T-helper 22 cell (primary cell): ENCODE data around the gene ABCB8.

ENCODE experiments used
- DNase-seq: peaks from one replicate; pipeline ENCODE4 v3.0.0-alpha.2; 2020; ENCODE audit warnings: low read depth

ABCB8 gene

GRCh38 chr7:151057989-151058780 is 29.9 kb downstream of the ABCB8 start:
- peak; percentile 98 for DNase-seq

DNA sequence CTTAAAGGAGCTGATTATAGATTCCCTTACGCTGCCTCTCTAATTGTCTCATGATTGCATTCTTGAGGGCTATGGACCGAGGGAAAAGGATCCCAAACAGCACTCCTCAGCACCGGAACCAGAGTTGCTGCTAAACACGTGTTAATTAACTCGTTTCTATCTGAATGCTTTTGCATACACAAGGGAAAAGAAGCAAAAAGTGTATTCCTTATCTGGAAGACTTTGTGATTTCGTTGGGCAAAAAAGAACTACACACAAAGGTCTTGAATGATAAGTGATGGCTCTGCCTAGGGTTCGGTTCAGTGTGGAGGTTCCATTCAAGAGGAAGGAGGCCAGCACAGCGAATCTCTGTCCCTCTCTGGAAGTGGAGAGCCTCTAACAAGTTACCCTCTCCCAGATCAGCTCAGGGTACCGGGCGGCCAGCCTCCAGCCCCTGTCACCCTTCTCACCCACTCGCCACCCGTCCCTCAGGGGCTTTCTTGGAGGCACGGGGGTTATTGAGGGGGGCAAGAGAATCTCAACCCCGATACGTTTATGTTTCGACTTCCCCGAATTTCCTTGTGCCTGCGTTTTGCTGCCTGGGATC is 30.6 kb downstream of the ABCB8 start:
- no peak for DNase-seq

- peak; percentile 51 for DNase-seq
These were observed 31.3 kb downstream of the ABCB8 start, which contains the start of gene SLC4A2 for GRCh38 chr7:151059367-151060112. TSS of gene SLC4A2 (plus strand) at chr7:151059589. CDS start at chr7:151061988, 2,399 bp downstream.

GRCh38 chr7:151060113-151060415 is 31.8 kb downstream of the ABCB8 start:
- DNase-seq: no peak

DNA sequence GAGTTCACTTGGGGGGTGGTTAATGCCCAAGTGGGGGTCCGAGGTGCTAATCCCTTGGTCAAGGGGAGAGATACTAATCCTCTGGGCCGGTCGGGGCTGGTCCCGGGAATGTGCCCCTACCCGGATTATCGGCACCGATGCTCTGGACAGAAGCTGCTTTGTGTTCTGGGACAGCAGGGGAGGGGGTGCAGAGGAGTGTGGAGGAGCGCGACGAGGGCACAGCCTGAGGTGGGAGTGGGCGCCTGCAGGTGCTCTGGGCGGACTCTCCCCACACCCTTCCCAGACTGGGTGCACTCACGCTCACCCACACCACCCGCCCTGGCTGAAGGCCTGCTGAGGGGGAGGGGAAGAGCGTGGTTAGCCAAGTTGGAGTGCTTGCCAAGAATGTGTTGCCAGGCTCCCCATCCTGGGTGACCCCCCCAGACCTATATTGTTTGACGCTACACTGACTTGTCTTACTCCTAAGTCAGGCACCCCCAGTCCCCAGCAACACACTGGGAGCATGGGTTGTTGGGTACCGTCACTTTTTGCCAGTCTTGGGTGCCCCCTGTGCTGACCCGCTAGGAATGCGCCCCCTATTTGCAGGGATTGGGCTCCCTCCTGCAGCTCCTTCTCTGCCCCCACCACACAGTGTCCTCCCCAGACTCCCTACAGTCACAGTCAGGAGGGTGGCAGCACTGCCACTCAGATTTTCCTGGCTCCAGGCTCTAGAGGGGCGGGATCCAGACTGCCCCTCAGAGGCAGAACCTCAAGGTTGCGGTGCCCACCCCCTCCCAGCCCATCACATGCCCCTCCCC is 32.4 kb downstream of the ABCB8 start:
- DNase-seq: no peak

GRCh38 chr7:151061213-151062110 is 33.2 kb downstream of the ABCB8 start:
- DNase-seq: no peak

GRCh38 chr7:151062111-151062398 is 33.8 kb downstream of the ABCB8 start:
- no peak for DNase-seq

GRCh38 chr7:151062399-151063211 is 34.4 kb downstream of the ABCB8 start:
- DNase-seq: no peak

- DNase-seq: no peak
These were observed 34.9 kb downstream of the ABCB8 start for GRCh38 chr7:151063212-151063561.

DNA sequence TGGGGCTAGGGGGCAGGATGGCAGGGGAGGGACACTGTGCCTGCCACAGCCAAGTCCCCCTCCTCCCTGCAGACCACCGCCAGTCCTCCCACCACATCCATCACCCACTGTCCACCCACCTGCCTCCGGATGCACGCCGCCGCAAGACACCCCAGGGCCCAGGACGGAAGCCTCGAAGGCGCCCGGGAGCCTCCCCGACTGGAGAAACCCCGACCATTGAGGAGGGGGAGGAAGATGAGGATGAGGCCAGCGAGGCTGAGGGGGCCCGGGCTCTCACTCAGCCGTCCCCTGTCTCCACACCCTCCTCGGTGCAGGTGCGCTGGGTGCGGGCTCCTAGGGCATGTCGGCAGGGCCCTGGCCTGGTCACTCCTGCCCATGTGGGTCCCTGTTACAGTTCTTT is 36.2 kb downstream of the ABCB8 start:
- DNase-seq: no peak

- no peak for DNase-seq
These were observed 36.7 kb downstream of the ABCB8 start for GRCh38 chr7:151064993-151065392.

DNA sequence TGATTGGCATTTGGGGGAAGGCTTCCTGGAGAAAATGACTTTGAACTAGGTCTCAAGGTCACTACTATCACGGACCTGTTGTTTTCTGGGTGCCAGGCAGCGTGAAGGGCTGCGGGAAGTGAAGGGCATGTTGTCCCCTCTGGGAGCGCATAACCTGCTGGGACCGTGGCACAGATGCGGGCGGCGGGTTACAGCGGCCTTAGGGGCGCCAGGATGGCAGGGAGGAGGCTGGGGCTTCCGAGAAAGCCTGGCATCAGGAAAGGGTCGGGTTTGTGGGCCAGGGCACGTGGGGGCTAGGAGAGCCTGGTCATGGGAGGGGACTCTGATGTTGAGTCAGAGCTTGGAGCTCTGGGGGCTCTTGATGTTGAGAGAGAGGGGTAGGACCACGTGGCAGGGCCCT is 37.3 kb downstream of the ABCB8 start:
- no peak for DNase-seq

DNA sequence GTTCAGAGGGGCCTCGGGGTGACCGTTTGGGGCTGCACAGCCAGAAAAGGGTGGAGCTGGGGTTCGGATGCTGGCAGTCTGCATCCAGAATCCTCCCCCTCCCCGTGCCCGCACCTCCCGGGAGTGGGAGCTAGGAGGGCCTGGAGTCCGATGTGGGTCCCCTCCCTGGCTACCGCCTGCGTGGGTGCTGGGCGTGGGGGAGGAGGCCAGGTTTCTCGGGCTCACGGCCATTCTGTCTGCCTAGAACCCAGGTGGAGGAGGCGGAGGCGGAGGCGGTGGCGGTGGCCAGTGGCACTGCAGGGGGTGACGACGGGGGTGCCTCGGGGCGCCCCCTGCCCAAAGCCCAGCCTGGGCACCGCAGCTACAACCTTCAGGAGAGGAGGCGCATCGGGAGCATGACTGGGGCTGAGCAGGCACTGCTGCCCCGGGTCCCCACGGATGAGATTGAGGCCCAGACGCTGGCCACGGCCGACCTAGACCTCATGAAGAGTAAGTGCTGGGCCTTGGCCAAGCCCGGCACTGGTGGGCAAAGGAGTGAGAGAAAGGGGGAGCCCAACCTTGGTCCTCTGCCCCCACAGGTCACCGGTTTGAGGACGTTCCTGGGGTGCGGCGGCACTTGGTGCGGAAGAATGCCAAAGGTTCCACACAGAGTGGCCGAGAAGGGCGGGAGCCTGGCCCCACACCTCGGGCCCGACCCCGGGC is 38.2 kb downstream of the ABCB8 start:
- no peak for DNase-seq

GRCh38 chr7:151068069-151068773 is 40.0 kb downstream of the ABCB8 start:
- DNase-seq: no peak

DNA sequence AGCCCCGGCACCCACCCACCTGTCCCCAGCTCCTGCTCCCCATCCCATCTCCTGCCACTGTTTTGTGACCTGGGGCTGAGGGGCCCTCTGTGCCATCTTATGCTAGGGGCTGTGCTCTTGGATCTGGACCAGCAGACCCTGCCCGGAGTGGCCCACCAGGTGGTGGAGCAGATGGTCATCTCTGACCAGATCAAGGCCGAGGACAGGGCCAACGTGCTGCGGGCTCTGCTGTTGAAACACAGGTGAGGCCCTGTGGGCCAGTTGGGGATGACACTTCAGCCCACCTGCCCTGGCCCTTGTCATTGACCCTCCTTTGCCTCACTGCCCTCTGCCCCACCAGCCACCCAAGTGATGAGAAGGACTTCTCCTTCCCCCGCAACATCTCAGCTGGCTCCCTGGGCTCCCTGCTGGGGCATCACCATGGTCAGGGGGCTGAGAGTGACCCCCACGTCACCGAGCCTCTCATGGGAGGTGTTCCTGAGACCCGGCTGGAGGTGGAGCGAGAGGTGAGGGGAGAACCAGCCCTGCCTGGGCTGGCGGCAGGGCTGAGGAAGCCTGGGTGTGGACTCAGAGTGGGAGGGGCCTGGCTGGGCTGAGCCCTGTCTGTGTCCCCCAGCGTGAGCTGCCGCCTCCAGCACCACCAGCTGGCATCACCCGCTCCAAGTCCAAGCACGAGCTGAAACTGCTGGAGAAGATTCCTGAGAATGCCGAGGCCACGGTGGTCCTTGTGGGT is 41.8 kb downstream of the ABCB8 start:
- no peak for DNase-seq

DNA sequence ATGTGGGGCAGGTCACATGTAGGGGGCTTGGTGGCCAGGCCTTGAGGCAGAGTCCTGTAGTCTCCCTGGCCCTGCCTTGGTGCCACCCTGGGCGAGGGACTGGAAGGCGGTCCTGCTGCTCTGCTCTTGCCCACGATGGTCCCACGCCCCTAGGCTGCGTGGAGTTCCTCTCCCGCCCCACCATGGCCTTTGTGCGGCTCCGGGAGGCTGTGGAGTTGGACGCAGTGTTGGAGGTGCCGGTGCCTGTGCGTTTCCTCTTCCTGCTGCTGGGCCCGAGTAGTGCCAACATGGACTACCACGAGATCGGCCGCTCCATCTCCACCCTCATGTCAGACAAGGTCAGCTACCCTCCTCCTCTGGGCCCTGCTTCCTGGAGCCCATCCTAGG is 42.3 kb downstream of the ABCB8 start:
- no peak for DNase-seq

DNA sequence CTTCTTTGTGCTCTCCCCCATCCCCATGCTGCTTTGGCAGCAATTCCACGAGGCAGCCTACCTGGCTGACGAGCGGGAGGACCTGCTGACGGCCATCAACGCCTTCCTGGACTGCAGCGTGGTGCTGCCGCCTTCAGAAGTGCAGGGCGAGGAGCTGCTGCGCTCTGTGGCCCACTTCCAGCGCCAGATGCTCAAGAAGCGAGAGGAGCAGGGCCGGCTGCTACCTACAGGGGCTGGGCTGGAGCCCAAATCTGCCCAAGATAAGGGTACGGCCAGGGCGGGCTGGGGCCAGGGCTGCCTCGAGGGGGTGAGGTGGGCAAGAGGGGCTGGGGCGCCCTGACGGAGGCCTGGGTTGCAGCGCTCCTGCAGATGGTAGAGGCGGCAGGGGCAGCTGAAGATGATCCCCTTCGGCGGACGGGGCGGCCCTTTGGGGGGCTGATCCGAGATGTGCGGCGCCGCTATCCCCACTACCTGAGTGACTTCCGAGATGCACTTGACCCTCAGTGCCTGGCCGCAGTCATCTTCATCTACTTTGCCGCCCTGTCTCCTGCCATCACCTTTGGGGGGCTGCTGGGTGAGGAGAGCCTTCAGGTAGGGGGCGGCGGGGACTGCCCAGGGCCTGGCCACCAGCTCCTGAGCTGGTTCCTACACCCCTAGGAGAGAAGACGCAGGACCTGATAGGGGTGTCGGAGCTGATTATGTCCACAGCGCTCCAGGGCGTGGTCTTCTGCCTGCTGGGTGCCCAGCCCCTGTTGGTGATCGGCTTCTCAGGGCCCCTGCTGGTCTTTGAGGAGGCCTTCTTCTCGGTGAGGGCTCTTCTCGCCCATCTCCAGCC is 43.0 kb downstream of the ABCB8 start:
- DNase-seq: no peak

- no peak for DNase-seq
These were observed 45.7 kb downstream of the ABCB8 start for GRCh38 chr7:151073990-151074389.
